Ascending aorta (tissue), 2 donors: Measurements from ENCODE around the gene ZC3H10. TPM values are rescaled to one million over a fixed set of nuclear protein-coding genes. Genes with fewer than 3 reads are reported as not detected.
"Not testable (repeated sequence)": the region's sequence is repeated elsewhere in the genome, so short reads cannot be mapped to it uniquely, and the experiment has no call there.

Source experiments
- DNase-seq, 2 donors: peaks; one replicate each; pipeline ENCODE4 v3.0.0-alpha.2; 2019; ENCODE audit warnings: low spot score in 2 of 2
- H3K27ac ChIP-seq, 2 donors: fragments of 200-600 bp; sonication (generic); one replicate each; pipeline ENCODE4 v1.5.1; 2016 to 2017; ENCODE audit warnings: mild to moderate bottlenecking in 1 of 2
- H3K27me3 ChIP-seq: fragments of 200-600 bp; sonication (generic); one replicate; pipeline ENCODE4 v1.5.1; 2017
- H3K36me3 ChIP-seq, 2 donors: fragments of 200-600 bp; sonication (generic); one replicate each; pipeline ENCODE4 v1.5.1; 2016
- H3K4me1 ChIP-seq, 2 donors: fragments of 200-600 bp; sonication (generic); one replicate each; pipeline ENCODE4 v1.5.1; 2016 to 2017; ENCODE audit warnings: mild to moderate bottlenecking in 1 of 2
- H3K4me3 ChIP-seq, 2 donors: fragments of 200-600 bp; sonication (generic); one replicate each; pipeline ENCODE4 v1.5.1; 2016 to 2017; ENCODE audit warnings: mild to moderate bottlenecking in 1 of 2
- H3K9me3 ChIP-seq, 2 donors: fragments of 200-600 bp; sonication (generic); one replicate each; pipeline ENCODE4 v1.5.1; 2016
- intact Hi-C: fragments of 100-400 bp; cut with DNase I; formaldehyde crosslinking; loops from one replicate; pipeline ENCODE4 v1.15.1; 2023
- total RNA-seq: library from RNA; depleted of rRNA; stranded (reverse); fragments of >200 nt; gene quantifications from one replicate; pipeline ENCODE4 v1.1.0, GENCODE V29; 2016
- TF ChIP-seq, protein P1 (sequence below), 3 experiments: fragments of 200-600 bp in 2 of 3; fragments of 450-650 bp in 1 of 3; sonication (generic) in 2 of 3; IDR thresholded peaks; one replicate each; pipeline ENCODE4 v1.5.1; 2016 to 2019; ENCODE audit warnings: antibody characterized with exemption in 3 of 3, mild to moderate bottlenecking in 1 of 3, moderate library complexity in 1 of 3

ZC3H10 gene
- total RNA-seq, result 11.1 TPM

DNA sequence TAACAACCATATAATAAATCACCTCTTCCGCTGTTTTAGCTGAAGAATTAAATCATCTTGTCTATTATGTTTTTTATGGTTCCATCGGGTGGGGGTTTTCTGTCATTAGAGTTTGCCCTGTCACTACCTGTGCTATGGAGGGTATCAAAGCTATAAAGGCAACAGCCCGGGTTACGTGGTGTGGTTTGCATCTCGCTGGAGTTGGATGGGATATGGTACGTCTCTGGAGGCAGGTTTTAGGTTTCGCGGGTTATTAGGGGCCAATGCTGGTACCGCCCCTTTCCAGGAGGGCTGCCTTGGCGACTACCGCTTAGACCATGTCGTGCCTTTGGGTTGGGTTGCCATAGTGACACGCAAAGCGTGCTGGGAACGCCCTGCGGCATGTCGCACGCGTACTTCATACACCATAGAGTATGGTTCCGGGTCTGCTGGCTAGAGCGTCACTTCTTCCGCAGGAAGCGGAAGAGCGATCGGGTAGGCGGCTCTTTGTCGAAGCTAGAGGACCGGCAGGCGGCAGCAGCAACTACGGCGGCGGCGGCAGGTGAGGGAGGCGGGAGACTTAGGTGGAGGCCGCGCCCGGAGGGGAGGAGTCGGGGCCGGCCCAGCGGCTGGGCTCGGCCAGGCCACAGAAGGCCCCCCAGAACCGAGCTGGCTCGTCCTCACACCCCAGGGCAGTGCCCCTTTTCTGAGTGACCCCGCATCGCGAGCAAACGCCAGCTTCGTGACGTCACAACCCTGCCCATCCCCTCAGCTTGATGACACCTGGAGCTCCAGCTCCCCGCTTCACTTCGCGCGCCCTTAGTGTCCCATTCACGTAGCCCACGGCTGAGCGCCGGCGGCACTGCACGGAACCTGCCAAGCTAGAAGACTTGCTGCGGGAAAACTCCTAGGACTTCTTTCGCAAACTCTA lies at the start of gene ZC3H10:
Gene ZC3H10, plus strand, starts transcription at position 489 of the 910 bp plus-strand sequence. CDS start 2,297 bp downstream, outside the sequence.
- Histone ChIP-seq H3K4me1 (peaks cover 10 to 16% of the 10 kb centered on the region in 2 donors), H3K4me3 (peak within 1 kb of the TSS; percentile 75 to 77), H3K36me3 (peaks cover 14 to 32% of the 10 kb centered on the region in 2 donors), H3K9me3 (no peaks in the 10 kb centered on the region), H3K27ac (peak within 1 kb of the TSS; percentile 94 to 95), H3K27me3 (no peaks in the 10 kb centered on the region)
- TF ChIP-seq, protein P1, sequence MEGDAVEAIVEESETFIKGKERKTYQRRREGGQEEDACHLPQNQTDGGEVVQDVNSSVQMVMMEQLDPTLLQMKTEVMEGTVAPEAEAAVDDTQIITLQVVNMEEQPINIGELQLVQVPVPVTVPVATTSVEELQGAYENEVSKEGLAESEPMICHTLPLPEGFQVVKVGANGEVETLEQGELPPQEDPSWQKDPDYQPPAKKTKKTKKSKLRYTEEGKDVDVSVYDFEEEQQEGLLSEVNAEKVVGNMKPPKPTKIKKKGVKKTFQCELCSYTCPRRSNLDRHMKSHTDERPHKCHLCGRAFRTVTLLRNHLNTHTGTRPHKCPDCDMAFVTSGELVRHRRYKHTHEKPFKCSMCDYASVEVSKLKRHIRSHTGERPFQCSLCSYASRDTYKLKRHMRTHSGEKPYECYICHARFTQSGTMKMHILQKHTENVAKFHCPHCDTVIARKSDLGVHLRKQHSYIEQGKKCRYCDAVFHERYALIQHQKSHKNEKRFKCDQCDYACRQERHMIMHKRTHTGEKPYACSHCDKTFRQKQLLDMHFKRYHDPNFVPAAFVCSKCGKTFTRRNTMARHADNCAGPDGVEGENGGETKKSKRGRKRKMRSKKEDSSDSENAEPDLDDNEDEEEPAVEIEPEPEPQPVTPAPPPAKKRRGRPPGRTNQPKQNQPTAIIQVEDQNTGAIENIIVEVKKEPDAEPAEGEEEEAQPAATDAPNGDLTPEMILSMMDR (IDR thresholded peaks at IDR 0.05), result peak; percentile 50 to 59 (median 50)
- DNase-seq, result peak; percentile 98 to 100
- intact Hi-C loops, result loop anchor here (1.0 to 5.0 kb wide), 8 partner anchors 9 to 1404 kb away; partner anchors contain the start of genes ATP5F1B, CNPY2, DDIT3 and MBD6

GRCh38 chr12:56071648-56072047 lies 46.4 kb upstream of the ZC3H10 start:
- TF ChIP-seq, protein P1 (IDR thresholded peaks at IDR 0.05), result no peak
- H3K36me3 ChIP-seq, result no peaks in the 10 kb centered on the region
- no peaks in the 10 kb centered on the region for H3K27me3 ChIP-seq
- no peak overlapping the region for H3K4me3 ChIP-seq
- H3K27ac ChIP-seq, result no peak overlapping the region
- intact Hi-C loops, result no loop called here
- H3K4me1 ChIP-seq, result no peaks in the 10 kb centered on the region
- DNase-seq, result no peak
- H3K9me3 ChIP-seq, result no peaks in the 10 kb centered on the region

GRCh38 chr12:56074396-56074795 lies 43.7 kb upstream of the ZC3H10 start:
- TF ChIP-seq, protein P1 (IDR thresholded peaks at IDR 0.05), result no peak
- no peaks in the 10 kb centered on the region for H3K27me3 ChIP-seq
- H3K36me3 ChIP-seq, result no peaks in the 10 kb centered on the region
- H3K4me1 ChIP-seq, result peaks cover 0 to 2% of the 10 kb centered on the region in 2 donors
- intact Hi-C loops, result no loop called here
- no peaks in the 10 kb centered on the region for H3K9me3 ChIP-seq
- H3K4me3 ChIP-seq, result no peak overlapping the region
- no peak overlapping the region for H3K27ac ChIP-seq
- DNase-seq, result no peak

DNA sequence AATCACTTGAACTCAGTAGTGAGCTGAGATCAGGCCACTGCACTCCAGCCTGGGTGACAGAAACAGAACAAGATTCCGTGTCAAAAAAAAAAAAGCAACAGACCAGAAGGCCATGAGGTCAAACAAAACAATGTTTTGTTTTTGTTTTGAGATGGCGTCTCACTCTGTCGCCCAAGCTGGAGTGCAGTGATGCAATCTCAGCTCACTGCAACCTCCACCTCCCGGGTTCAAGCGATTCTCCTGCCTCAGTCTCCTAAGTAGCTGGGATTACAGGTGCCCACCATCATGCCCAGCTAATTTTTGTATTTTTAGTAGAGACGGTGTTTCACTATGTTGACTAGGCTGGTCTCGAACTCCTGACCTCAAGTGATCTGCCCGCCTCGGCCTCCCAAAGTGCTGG lies 40.1 kb upstream of the ZC3H10 start:
- H3K36me3 ChIP-seq, H3K9me3 ChIP-seq, H3K4me3 ChIP-seq, H3K27ac ChIP-seq, DNase-seq, H3K4me1 ChIP-seq, H3K27me3 ChIP-seq: not testable (repeated sequence)
- intact Hi-C loops, result loop anchor here (5.0 kb wide), 2 partner anchors 39 to 71 kb away; partner anchors contain the start of genes RPL41 and ZC3H10

GRCh38 chr12:56078427-56078826 lies 39.6 kb upstream of the ZC3H10 start:
- intact Hi-C loops, result loop anchor here (5.0 kb wide), 2 partner anchors 39 to 71 kb away; partner anchors contain the start of genes RPL41 and ZC3H10
- TF ChIP-seq, protein P1 (IDR thresholded peaks at IDR 0.05), result no peak
- DNase-seq, result no peak
- peaks cover 5 to 7% of the 10 kb centered on the region in 2 donors for H3K4me1 ChIP-seq
- H3K4me3 ChIP-seq, result peak overlapping the region in 1 of 2 donors; percentile 86
- peak overlapping the region in 1 of 2 donors; percentile 81 for H3K27ac ChIP-seq
- H3K9me3 ChIP-seq, result no peaks in the 10 kb centered on the region
- no peaks in the 10 kb centered on the region for H3K36me3 ChIP-seq
- no peaks in the 10 kb centered on the region for H3K27me3 ChIP-seq
